ENCODE data around the gene PTPRN2.

DNA sequence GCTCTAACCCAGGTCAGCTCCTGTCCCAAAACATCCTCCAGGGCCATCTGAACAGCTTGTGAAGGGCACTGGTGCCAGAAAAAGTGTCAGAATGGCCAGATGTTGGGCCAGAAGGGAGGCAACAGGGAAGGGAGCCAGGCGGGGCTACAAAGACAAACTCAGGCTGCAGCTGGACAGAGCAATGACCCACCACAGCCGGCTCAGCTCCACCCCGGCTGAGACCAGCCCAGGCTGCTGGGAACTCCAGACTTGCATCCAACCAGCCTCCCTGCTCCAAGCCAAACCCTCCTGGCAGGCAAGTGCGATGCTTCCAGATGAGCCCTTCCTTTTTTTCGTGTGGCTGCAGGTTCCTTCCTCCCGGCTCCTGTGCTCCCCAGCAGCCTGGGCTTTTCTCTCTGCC lies 466.9 kb downstream of the PTPRN2 start:
- TF ChIP-seq, protein P1, sequence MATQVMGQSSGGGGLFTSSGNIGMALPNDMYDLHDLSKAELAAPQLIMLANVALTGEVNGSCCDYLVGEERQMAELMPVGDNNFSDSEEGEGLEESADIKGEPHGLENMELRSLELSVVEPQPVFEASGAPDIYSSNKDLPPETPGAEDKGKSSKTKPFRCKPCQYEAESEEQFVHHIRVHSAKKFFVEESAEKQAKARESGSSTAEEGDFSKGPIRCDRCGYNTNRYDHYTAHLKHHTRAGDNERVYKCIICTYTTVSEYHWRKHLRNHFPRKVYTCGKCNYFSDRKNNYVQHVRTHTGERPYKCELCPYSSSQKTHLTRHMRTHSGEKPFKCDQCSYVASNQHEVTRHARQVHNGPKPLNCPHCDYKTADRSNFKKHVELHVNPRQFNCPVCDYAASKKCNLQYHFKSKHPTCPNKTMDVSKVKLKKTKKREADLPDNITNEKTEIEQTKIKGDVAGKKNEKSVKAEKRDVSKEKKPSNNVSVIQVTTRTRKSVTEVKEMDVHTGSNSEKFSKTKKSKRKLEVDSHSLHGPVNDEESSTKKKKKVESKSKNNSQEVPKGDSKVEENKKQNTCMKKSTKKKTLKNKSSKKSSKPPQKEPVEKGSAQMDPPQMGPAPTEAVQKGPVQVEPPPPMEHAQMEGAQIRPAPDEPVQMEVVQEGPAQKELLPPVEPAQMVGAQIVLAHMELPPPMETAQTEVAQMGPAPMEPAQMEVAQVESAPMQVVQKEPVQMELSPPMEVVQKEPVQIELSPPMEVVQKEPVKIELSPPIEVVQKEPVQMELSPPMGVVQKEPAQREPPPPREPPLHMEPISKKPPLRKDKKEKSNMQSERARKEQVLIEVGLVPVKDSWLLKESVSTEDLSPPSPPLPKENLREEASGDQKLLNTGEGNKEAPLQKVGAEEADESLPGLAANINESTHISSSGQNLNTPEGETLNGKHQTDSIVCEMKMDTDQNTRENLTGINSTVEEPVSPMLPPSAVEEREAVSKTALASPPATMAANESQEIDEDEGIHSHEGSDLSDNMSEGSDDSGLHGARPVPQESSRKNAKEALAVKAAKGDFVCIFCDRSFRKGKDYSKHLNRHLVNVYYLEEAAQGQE (IDR thresholded peaks at IDR 0.05; ENCODE audit: borderline replicate concordance): no peak
- TF ChIP-seq, protein P1 (CRISPR knock-in tag; IDR thresholded peaks at IDR 0.05; ENCODE audit: low read depth): no peak
- TF ChIP-seq, protein P2, sequence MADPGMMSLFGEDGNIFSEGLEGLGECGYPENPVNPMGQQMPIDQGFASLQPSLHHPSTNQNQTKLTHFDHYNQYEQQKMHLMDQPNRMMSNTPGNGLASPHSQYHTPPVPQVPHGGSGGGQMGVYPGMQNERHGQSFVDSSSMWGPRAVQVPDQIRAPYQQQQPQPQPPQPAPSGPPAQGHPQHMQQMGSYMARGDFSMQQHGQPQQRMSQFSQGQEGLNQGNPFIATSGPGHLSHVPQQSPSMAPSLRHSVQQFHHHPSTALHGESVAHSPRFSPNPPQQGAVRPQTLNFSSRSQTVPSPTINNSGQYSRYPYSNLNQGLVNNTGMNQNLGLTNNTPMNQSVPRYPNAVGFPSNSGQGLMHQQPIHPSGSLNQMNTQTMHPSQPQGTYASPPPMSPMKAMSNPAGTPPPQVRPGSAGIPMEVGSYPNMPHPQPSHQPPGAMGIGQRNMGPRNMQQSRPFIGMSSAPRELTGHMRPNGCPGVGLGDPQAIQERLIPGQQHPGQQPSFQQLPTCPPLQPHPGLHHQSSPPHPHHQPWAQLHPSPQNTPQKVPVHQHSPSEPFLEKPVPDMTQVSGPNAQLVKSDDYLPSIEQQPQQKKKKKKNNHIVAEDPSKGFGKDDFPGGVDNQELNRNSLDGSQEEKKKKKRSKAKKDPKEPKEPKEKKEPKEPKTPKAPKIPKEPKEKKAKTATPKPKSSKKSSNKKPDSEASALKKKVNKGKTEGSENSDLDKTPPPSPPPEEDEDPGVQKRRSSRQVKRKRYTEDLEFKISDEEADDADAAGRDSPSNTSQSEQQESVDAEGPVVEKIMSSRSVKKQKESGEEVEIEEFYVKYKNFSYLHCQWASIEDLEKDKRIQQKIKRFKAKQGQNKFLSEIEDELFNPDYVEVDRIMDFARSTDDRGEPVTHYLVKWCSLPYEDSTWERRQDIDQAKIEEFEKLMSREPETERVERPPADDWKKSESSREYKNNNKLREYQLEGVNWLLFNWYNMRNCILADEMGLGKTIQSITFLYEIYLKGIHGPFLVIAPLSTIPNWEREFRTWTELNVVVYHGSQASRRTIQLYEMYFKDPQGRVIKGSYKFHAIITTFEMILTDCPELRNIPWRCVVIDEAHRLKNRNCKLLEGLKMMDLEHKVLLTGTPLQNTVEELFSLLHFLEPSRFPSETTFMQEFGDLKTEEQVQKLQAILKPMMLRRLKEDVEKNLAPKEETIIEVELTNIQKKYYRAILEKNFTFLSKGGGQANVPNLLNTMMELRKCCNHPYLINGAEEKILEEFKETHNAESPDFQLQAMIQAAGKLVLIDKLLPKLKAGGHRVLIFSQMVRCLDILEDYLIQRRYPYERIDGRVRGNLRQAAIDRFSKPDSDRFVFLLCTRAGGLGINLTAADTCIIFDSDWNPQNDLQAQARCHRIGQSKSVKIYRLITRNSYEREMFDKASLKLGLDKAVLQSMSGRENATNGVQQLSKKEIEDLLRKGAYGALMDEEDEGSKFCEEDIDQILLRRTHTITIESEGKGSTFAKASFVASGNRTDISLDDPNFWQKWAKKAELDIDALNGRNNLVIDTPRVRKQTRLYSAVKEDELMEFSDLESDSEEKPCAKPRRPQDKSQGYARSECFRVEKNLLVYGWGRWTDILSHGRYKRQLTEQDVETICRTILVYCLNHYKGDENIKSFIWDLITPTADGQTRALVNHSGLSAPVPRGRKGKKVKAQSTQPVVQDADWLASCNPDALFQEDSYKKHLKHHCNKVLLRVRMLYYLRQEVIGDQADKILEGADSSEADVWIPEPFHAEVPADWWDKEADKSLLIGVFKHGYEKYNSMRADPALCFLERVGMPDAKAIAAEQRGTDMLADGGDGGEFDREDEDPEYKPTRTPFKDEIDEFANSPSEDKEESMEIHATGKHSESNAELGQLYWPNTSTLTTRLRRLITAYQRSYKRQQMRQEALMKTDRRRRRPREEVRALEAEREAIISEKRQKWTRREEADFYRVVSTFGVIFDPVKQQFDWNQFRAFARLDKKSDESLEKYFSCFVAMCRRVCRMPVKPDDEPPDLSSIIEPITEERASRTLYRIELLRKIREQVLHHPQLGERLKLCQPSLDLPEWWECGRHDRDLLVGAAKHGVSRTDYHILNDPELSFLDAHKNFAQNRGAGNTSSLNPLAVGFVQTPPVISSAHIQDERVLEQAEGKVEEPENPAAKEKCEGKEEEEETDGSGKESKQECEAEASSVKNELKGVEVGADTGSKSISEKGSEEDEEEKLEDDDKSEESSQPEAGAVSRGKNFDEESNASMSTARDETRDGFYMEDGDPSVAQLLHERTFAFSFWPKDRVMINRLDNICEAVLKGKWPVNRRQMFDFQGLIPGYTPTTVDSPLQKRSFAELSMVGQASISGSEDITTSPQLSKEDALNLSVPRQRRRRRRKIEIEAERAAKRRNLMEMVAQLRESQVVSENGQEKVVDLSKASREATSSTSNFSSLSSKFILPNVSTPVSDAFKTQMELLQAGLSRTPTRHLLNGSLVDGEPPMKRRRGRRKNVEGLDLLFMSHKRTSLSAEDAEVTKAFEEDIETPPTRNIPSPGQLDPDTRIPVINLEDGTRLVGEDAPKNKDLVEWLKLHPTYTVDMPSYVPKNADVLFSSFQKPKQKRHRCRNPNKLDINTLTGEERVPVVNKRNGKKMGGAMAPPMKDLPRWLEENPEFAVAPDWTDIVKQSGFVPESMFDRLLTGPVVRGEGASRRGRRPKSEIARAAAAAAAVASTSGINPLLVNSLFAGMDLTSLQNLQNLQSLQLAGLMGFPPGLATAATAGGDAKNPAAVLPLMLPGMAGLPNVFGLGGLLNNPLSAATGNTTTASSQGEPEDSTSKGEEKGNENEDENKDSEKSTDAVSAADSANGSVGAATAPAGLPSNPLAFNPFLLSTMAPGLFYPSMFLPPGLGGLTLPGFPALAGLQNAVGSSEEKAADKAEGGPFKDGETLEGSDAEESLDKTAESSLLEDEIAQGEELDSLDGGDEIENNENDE (IDR thresholded peaks at IDR 0.05; ENCODE audit: low read depth, low read length): no peak
